Right ventricle myocardium superior (tissue), 1 donor: ENCODE results near the gene SPATA13. TPM values are rescaled to one million over a fixed set of nuclear protein-coding genes. Genes with fewer than 3 reads are reported as not detected.
A peak's percentile ranks its signal among the peaks of the same experiment; 100 is the strongest.
"Not testable (repeated sequence)": the region's sequence is repeated elsewhere in the genome, so short reads cannot be mapped to it uniquely, and the experiment has no call there.

Source experiments
- ATAC-seq: fragments of 200-7000 bp; cut with Tn5 transposase; one replicate; pipeline ENCODE4 v1.9.1; 2020; ENCODE audit warnings: mild to moderate bottlenecking; ENCODE audit not compliant: poor library complexity
- DNase-seq: peaks from one replicate; pipeline ENCODE4 v3.0.0-alpha.2; 2020
- intact Hi-C: fragments of 100-400 bp; cut with DNase I; formaldehyde crosslinking; loops from one replicate; pipeline ENCODE4 v1.11.2; 2022
- total RNA-seq: library from RNA; stranded (reverse); fragmentation: NEBNext Ultra II Directional; extraction: Animal tissue kit (Norgen Biotek cat#: 25700); gene quantifications from one replicate; pipeline ENCODE4 v1.2.1, GENCODE V29; 2021
- donor health status: DM: no; HTN: yes; CAD: no; lungs with severe emphysema.

SPATA13 gene
- total RNA-seq, 1 donor from 2014 or later: 8.3 TPM

- intact Hi-C loops: no loop called here
- no peak for DNase-seq
- ATAC-seq: no peak
These were observed 54.0 kb downstream of the SPATA13 start for GRCh38 chr13:24214528-24214927.

- DNase-seq: no peak
- ATAC-seq: no peak
- intact Hi-C loops: loop anchor here (5.0 kb wide), 1 partner anchor 163 kb away; no protein-coding TSS in a partner anchor
These were observed 54.6 kb downstream of the SPATA13 start for GRCh38 chr13:24215126-24215525.

GRCh38 chr13:24215732-24216131 lies 55.2 kb downstream of the SPATA13 start:
- ATAC-seq (peak; percentile 44), DNase-seq (no peak)
- intact Hi-C loops: loop anchor here (5.0 kb wide), 1 partner anchor 163 kb away; no protein-coding TSS in a partner anchor

- intact Hi-C loops: loop anchor here (5.0 kb wide), 1 partner anchor 164 kb away; no protein-coding TSS in a partner anchor
- no peak for ATAC-seq
- DNase-seq: no peak
These were observed 55.7 kb downstream of the SPATA13 start for GRCh38 chr13:24216176-24216575.

GRCh38 chr13:24216779-24217178 lies 56.3 kb downstream of the SPATA13 start:
- intact Hi-C loops: loop anchor here (5.0 kb wide), 1 partner anchor 164 kb away; no protein-coding TSS in a partner anchor
- ATAC-seq, DNase-seq: not testable (repeated sequence)

GRCh38 chr13:24217601-24218281 lies 57.2 kb downstream of the SPATA13 start:
- ATAC-seq (no peak), DNase-seq (no peak)
- intact Hi-C loops: loop anchor here (5.0 kb wide), 1 partner anchor 165 kb away; no protein-coding TSS in a partner anchor

- ATAC-seq (no peak), DNase-seq (no peak)
- intact Hi-C loops: loop anchor here (5.0 kb wide), 1 partner anchor 166 kb away; no protein-coding TSS in a partner anchor
These were observed 57.8 kb downstream of the SPATA13 start for GRCh38 chr13:24218338-24218737.

GRCh38 chr13:24218977-24219376 lies 58.5 kb downstream of the SPATA13 start:
- intact Hi-C loops: loop anchor here (5.0 kb wide), 1 partner anchor 167 kb away; no protein-coding TSS in a partner anchor
- peak; percentile 38 for ATAC-seq
- no peak for DNase-seq

- intact Hi-C loops: loop anchor here (2.0 to 5.0 kb wide), 2 partner anchors 198 to 299 kb away; no protein-coding TSS in a partner anchor
- DNase-seq (no peak), ATAC-seq (peak; percentile 90)
These were observed 59.7 kb downstream of the SPATA13 start for GRCh38 chr13:24220086-24220703.

- no peak for DNase-seq
- intact Hi-C loops: loop anchor here (2.0 to 5.0 kb wide), 2 partner anchors 199 to 300 kb away; no protein-coding TSS in a partner anchor
- ATAC-seq: no peak
These were observed 60.5 kb downstream of the SPATA13 start for GRCh38 chr13:24221007-24221406.

- DNase-seq (no peak), ATAC-seq (no peak)
- intact Hi-C loops: loop anchor here (5.0 kb wide), 1 partner anchor 200 kb away; no protein-coding TSS in a partner anchor
These were observed 62.2 kb downstream of the SPATA13 start for GRCh38 chr13:24222756-24223155.

GRCh38 chr13:24223341-24224231 lies 63.1 kb downstream of the SPATA13 start:
- no peak for ATAC-seq
- no peak for DNase-seq
- intact Hi-C loops: loop anchor here (5.0 kb wide), 1 partner anchor 201 kb away; no protein-coding TSS in a partner anchor

- ATAC-seq (no peak), DNase-seq (no peak)
- intact Hi-C loops: loop anchor here (5.0 kb wide), 1 partner anchor 202 kb away; no protein-coding TSS in a partner anchor
These were observed 63.7 kb downstream of the SPATA13 start for GRCh38 chr13:24224232-24224680.

- intact Hi-C loops: no loop called here
- no peak for DNase-seq
- no peak for ATAC-seq
These were observed 64.5 kb downstream of the SPATA13 start for GRCh38 chr13:24225062-24225461.

GRCh38 chr13:24225930-24226329 lies 65.4 kb downstream of the SPATA13 start:
- DNase-seq (no peak), ATAC-seq (no peak)
- intact Hi-C loops: no loop called here

GRCh38 chr13:24226762-24227161 lies 66.2 kb downstream of the SPATA13 start:
- DNase-seq (no peak), ATAC-seq (no peak)
- intact Hi-C loops: no loop called here

GRCh38 chr13:24228852-24229458 lies 68.4 kb downstream of the SPATA13 start:
- intact Hi-C loops: no loop called here
- DNase-seq (no peak), ATAC-seq (peak; percentile 62)

- no peak for ATAC-seq
- intact Hi-C loops: no loop called here
- no peak for DNase-seq
These were observed 70.0 kb downstream of the SPATA13 start for GRCh38 chr13:24230428-24231072.
